Endothelial cell of umbilical vein (primary cell): ENCODE measurements around the gene LMNTD1. TPM values are rescaled to one million over a fixed set of nuclear protein-coding genes. Genes with fewer than 3 reads are reported as not detected.
"Not testable (repeated sequence)": the region's sequence is repeated elsewhere in the genome, so short reads cannot be mapped to it uniquely, and the experiment has no call there.

Experiments used
- BruUV-seq: library from RNA; stranded (reverse); fragments of 400-500 nt; replicated peaks from 2 replicates; lab custom pipeline; 2021; lab: Mats Ljungman, UMichigan
- CTCF ChIA-PET: fragments of 300-600, 350-600 bp; sonication (Branson Sonifier 250); formaldehyde crosslinking; loops from one replicate; lab custom pipeline; 2021; ENCODE audit warnings: antibody characterized with exemption, inconsistent platforms; lab: Charles Lee
- POLR2A ChIA-PET: fragments of 300-600, 350-600 bp; sonication (Branson Sonifier 250); formaldehyde crosslinking; loops from one replicate; lab custom pipeline; 2021; ENCODE audit warnings: antibody characterized with exemption, inconsistent platforms; lab: Charles Lee
- DNase-seq: peaks from one replicate; pipeline ENCODE4 v3.0.0-alpha.2; 2011; ENCODE audit warnings: low read depth, low spot score
- FAIRE-seq: peaks from 2 replicates; lab custom pipeline; 2011; peaks lifted over from hg19 to GRCh38; lab: Jason Lieb, UNC
- H2AFZ ChIP-seq: 2 replicates; pipeline ENCODE4 v1.6.0; 2012; ENCODE audit warnings: low read depth, low read length, control low read depth, inconsistent platforms
- H3K27ac ChIP-seq: 2 replicates; pipeline ENCODE4 v1.5.1; 2011; ENCODE audit warnings: low read depth, mild to moderate bottlenecking, control low read depth, low read length, moderate library complexity; ENCODE audit not compliant: insufficient read depth
- H3K27me3 ChIP-seq, 2 experiments: 2 replicates each; pipeline versions ENCODE4 v1.6.0 to v1.6.1; 2011; ENCODE audit warnings: low read length in 2 of 2, mixed read lengths in 1 of 2; ENCODE audit not compliant: control insufficient read depth in 2 of 2, insufficient read depth in 2 of 2
- H3K36me3 ChIP-seq, 2 experiments: 2 replicates in 1 of 2; 3 replicates in 1 of 2; pipeline ENCODE4 v1.5.1; 2011; ENCODE audit warnings: low read length in 2 of 2, mild to moderate bottlenecking in 1 of 2, moderate library complexity in 1 of 2; ENCODE audit not compliant: control insufficient read depth in 2 of 2, insufficient read depth in 2 of 2; ENCODE audit errors: extremely low read depth in 1 of 2
- H3K4me1 ChIP-seq: 3 replicates; pipeline ENCODE4 v1.5.1; 2011; ENCODE audit warnings: mild to moderate bottlenecking, low read length; ENCODE audit not compliant: control insufficient read depth, insufficient read depth; ENCODE audit errors: extremely low read depth
- H3K4me2 ChIP-seq: 2 replicates; pipeline ENCODE4 v1.6.1; 2011; ENCODE audit warnings: low read length, control low read depth, mixed read lengths; ENCODE audit not compliant: insufficient read depth
- H3K4me3 ChIP-seq, 3 experiments: fragments of 200-600 bp in 1 of 3; sonication (generic), shearing (Covaris generic) in 1 of 3; replicated peaks in 1 of 3; 2 replicates each; pipeline ENCODE4 v1.5.1; 2011 to 2016; ENCODE audit warnings: control low read depth in 3 of 3, low read length in 3 of 3, mild to moderate bottlenecking in 2 of 3, inconsistent platforms in 1 of 3, low read depth in 1 of 3, moderate library complexity in 1 of 3; ENCODE audit not compliant: insufficient read depth in 1 of 3
- H3K79me2 ChIP-seq: 2 replicates; pipeline ENCODE4 v1.6.0; 2012; ENCODE audit warnings: low read length, inconsistent platforms; ENCODE audit not compliant: control insufficient read depth, insufficient read depth
- H3K9ac ChIP-seq: replicated peaks from 2 replicates; pipeline ENCODE3; 2011; ENCODE audit warnings: low read length, control low read depth; ENCODE audit not compliant: insufficient read depth; ENCODE audit errors: extremely low read depth
- H3K9me1 ChIP-seq: replicated peaks from 3 replicates; pipeline ENCODE4 v1.6.0; 2011; ENCODE audit warnings: mild to moderate bottlenecking, low read length; ENCODE audit not compliant: control insufficient read depth, insufficient read depth; ENCODE audit errors: extremely low read depth
- H3K9me3 ChIP-seq: replicated peaks from 2 replicates; pipeline ENCODE4 v1.5.1; 2012; ENCODE audit warnings: low read length, inconsistent platforms; ENCODE audit not compliant: control insufficient read depth, insufficient read depth
- H4K20me1 ChIP-seq: replicated peaks from 2 replicates; pipeline ENCODE3; 2011; ENCODE audit warnings: mild to moderate bottlenecking, low read length; ENCODE audit not compliant: control insufficient read depth, insufficient read depth; ENCODE audit errors: extremely low read depth
- EZH2 ChIP-seq: IDR thresholded peaks from 2 replicates; pipeline ENCODE4 v1.6.1; 2012; ENCODE audit warnings: borderline replicate concordance, low read depth, mild to moderate bottlenecking, moderate library complexity, low read length, inconsistent platforms; ENCODE audit not compliant: severe bottlenecking
- FOS ChIP-seq: IDR thresholded peaks from 2 replicates; pipeline ENCODE4 v1.6.1; 2011; ENCODE audit warnings: mild to moderate bottlenecking, low read length, moderate library complexity, borderline replicate concordance; ENCODE audit not compliant: insufficient read depth
- GATA2 ChIP-seq: IDR thresholded peaks from 2 replicates; pipeline ENCODE4 v1.7.0; 2011; ENCODE audit warnings: low read depth, mild to moderate bottlenecking, moderate library complexity, mixed read lengths, low read length; ENCODE audit not compliant: insufficient read length, insufficient read depth
- JUN ChIP-seq: IDR thresholded peaks from 2 replicates; pipeline ENCODE4 v1.6.1; 2011; ENCODE audit warnings: borderline replicate concordance, low read depth; ENCODE audit not compliant: insufficient read length, insufficient read depth
- MAX ChIP-seq: IDR thresholded peaks from 2 replicates; pipeline ENCODE4 v1.6.1; 2011; ENCODE audit not compliant: insufficient read depth, insufficient read length
- MYC ChIP-seq: IDR thresholded peaks from one replicate; pipeline ENCODE4 v1.6.1; 2011; ENCODE audit warnings: mild to moderate bottlenecking, low read depth, low read length
- POLR2A ChIP-seq: IDR thresholded peaks from 2 replicates; pipeline ENCODE4 v1.6.1; 2012; ENCODE audit warnings: low read depth, mild to moderate bottlenecking, control low read depth, low read length
- POLR2AphosphoS5 ChIP-seq: IDR thresholded peaks from 2 replicates; pipeline ENCODE4 v1.6.1; 2012; ENCODE audit warnings: low read depth, mild to moderate bottlenecking, control low read depth, low read length, moderate library complexity; ENCODE audit not compliant: insufficient read depth
- dilution Hi-C: fragments of 300-500 bp; cut with MboI; formaldehyde crosslinking; loops from one replicate; pipeline ENCODE4 v1.15.0; 2019; ENCODE audit warnings: low sequenced_read_pairs; ENCODE audit not compliant: extremely low pct_ligation_motif_present
- intact Hi-C: fragments of 100-400 bp; cut with micrococcal nuclease; formaldehyde crosslinking; loops from one replicate; pipeline ENCODE4 v1.10.0; 2022
- polyA plus RNA-seq, 4 experiments: library from polyadenylated mRNA; depleted of rRNA in 3 of 4; stranded (reverse) in 3 of 4; unstranded in 1 of 4; fragments of >200 nt; gene quantifications; 2 replicates each; pipeline versions ENCODE4 v1.2.1 to v1.2.3, GENCODE V29; 2011 to 2012; ENCODE audit warnings: missing spikeins in 1 of 4
- total RNA-seq: library from RNA; stranded (reverse); gene quantifications from 2 replicates; pipeline ENCODE4 v1.2.3, GENCODE V29; 2021
- TF ChIP-seq, protein P1 (sequence below), 2 donors: IDR thresholded peaks; 1 replicate in 1 of 2; 2 replicates in 1 of 2; pipeline ENCODE4 v1.5.1; 2011; ENCODE audit warnings: low read length in 2 of 2, mild to moderate bottlenecking in 2 of 2, moderate library complexity in 2 of 2, control low read depth in 1 of 2, inconsistent platforms in 1 of 2, low read depth in 1 of 2; ENCODE audit not compliant: insufficient read depth in 1 of 2; ENCODE audit errors: extremely low read depth in 1 of 2

The LMNTD1 gene
- total and polyA plus RNA-seq, 2 donors (not counting 3 experiments of a cell fraction or from before 2014, with no cell fraction given), result not detected

DNA sequence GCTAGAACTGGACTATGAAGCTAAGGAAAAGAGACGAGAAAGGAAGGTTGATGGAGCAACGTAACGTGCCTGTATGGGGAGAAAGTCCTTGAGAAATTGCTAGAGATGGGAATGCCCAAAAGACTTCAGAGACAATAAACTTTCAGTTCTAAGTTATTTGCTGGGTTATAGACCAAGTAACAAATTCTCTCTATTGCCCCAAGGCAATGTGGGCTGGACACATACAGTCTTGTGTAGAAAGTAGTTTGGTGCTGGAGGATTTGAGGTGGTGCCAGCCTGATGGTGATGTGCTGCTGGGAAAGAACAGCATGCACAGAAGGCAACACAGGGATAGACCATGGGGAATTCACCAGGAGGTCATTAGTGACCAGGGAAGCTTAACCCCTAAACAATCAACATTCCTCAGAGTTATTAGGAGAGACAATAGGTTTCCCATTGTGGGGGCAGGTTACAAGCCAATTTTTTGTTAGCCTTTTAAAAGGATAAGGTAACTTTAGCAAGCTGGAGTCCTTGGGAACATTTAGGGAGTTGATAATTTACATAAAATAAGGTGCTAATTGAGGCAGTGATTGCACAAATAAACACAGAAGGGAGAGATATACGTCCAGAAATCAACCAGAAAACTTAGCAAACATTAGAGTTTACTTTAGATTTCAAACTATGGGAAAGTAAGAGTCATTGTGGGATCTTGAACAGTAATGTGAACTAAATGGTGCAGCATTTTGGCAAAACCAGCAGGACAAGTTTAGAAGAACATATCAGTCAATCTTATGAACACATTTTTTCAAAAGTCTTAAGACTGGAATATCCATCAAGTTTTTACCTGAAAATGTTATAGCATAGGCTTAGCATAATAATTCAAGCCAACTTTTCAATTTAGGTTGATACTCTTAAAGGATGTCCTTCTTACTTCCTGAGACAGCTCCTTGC lies 61.4 kb downstream of the LMNTD1 start:
- CTCF ChIA-PET, result no interaction called here
- BruUV-seq, result no TSS peak
- intact Hi-C loops, result no loop called here

GRCh38 chr12:25488956-25489870 lies 63.9 kb downstream of the LMNTD1 start:
- peaks cover 2 to 11% of the 10 kb centered on the region in 2 experiments for H3K27me3 ChIP-seq
- FAIRE-seq, H3K9me3 ChIP-seq, H3K79me2 ChIP-seq, H3K36me3 ChIP-seq, intact Hi-C loops, H2AFZ ChIP-seq, H3K9ac ChIP-seq, H3K4me3 ChIP-seq, CTCF ChIA-PET, BruUV-seq, H3K4me1 ChIP-seq, POLR2A ChIA-PET, H4K20me1 ChIP-seq, H3K9me1 ChIP-seq, H3K27ac ChIP-seq, DNase-seq, dilution Hi-C loops, H3K4me2 ChIP-seq: not testable (repeated sequence)

More for the DNA sequence above, 61.4 kb downstream of the LMNTD1 start:
- Histone ChIP-seq H3K4me3 (no peak overlapping the region), H4K20me1 (no peaks in the 10 kb centered on the region), H3K4me2 (no peak overlapping the region), H2AFZ (no peak overlapping the region), H3K9ac (no peak overlapping the region), H3K4me1 (no peaks in the 10 kb centered on the region), H3K9me3 (no peaks in the 10 kb centered on the region), H3K79me2 (no peaks in the 10 kb centered on the region), H3K27ac (no peak overlapping the region), H3K36me3 (no peaks in the 10 kb centered on the region), H3K27me3 (peaks cover 2 to 11% of the 10 kb centered on the region in 2 experiments), H3K9me1 (no peaks in the 10 kb centered on the region)
- DNase-seq (no peak), FAIRE-seq (no peak)
- POLR2A ChIA-PET, result no interaction called here
- dilution Hi-C loops, result no loop called here
- TF ChIP-seq FOS (no peak), MAX (no peak), MYC (no peak), EZH2 (no peak), POLR2A (no peak), GATA2 (no peak), POLR2AphosphoS5 (no peak), JUN (no peak)
- TF ChIP-seq, protein P1, sequence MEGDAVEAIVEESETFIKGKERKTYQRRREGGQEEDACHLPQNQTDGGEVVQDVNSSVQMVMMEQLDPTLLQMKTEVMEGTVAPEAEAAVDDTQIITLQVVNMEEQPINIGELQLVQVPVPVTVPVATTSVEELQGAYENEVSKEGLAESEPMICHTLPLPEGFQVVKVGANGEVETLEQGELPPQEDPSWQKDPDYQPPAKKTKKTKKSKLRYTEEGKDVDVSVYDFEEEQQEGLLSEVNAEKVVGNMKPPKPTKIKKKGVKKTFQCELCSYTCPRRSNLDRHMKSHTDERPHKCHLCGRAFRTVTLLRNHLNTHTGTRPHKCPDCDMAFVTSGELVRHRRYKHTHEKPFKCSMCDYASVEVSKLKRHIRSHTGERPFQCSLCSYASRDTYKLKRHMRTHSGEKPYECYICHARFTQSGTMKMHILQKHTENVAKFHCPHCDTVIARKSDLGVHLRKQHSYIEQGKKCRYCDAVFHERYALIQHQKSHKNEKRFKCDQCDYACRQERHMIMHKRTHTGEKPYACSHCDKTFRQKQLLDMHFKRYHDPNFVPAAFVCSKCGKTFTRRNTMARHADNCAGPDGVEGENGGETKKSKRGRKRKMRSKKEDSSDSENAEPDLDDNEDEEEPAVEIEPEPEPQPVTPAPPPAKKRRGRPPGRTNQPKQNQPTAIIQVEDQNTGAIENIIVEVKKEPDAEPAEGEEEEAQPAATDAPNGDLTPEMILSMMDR (IDR thresholded peaks at IDR 0.05; ENCODE audit: extremely low read depth in 1 of 2, insufficient read depth in 1 of 2, low read depth in 1 of 2, low read length in 2 of 2), result no peak
